GM23338 (cell line): ENCODE data around the gene OMA1. TPM values are rescaled to one million over a fixed set of nuclear protein-coding genes. Genes with fewer than 3 reads are reported as not detected.

ENCODE experiments used
- ATAC-seq: fragments of 200-7000 bp; cut with Tn5 transposase; 3 replicates; pipeline ENCODE4 v1.9.1; 2020
- DNase-seq: peaks from one replicate; pipeline ENCODE4 v3.0.0-alpha.2; 2015; ENCODE audit warnings: low spot score
- H2AFZ ChIP-seq: fragments of 200-600 bp; sonication (generic); 2 replicates; pipeline ENCODE4 v1.8.0; 2016; ENCODE audit warnings: antibody characterized with exemption, mild to moderate bottlenecking, moderate library complexity
- H3F3A ChIP-seq: fragments of 200-600 bp; sonication (generic); replicated peaks from 2 replicates; pipeline ENCODE4 v1.8.0; 2017; ENCODE audit warnings: antibody characterized with exemption, mixed run types, low read depth
- H3K27ac ChIP-seq: fragments of 200-600 bp; sonication (generic); 2 replicates; pipeline ENCODE4 v1.6.1; 2016; ENCODE audit warnings: low read depth
- H3K27me3 ChIP-seq: fragments of 200-600 bp; sonication (generic); 2 replicates; pipeline ENCODE4 v1.8.0; 2016; ENCODE audit warnings: mild to moderate bottlenecking, mixed run types, moderate library complexity; ENCODE audit not compliant: insufficient read depth
- H3K36me3 ChIP-seq: fragments of 200-600 bp; sonication (generic); 2 replicates; pipeline ENCODE4 v1.8.0; 2016; ENCODE audit warnings: mild to moderate bottlenecking; ENCODE audit not compliant: insufficient read depth
- H3K4me1 ChIP-seq: fragments of 200-600 bp; sonication (generic); 2 replicates; pipeline ENCODE4 v1.8.0; 2016; ENCODE audit warnings: mild to moderate bottlenecking, moderate library complexity; ENCODE audit not compliant: insufficient read depth
- H3K4me2 ChIP-seq: fragments of 200-600 bp; sonication (generic); 2 replicates; pipeline ENCODE4 v1.7.1; 2017; ENCODE audit warnings: mixed run types
- H3K4me3 ChIP-seq: fragments of 200-600 bp; sonication (generic); 2 replicates; pipeline ENCODE4 v1.6.1; 2016; ENCODE audit warnings: mixed run types
- H3K79me2 ChIP-seq: fragments of 200-600 bp; sonication (generic); replicated peaks from 2 replicates; pipeline ENCODE4 v1.8.0; 2017; ENCODE audit warnings: mild to moderate bottlenecking; ENCODE audit not compliant: insufficient read depth
- H3K9me2 ChIP-seq: fragments of 200-600 bp; sonication (generic); 2 replicates; pipeline ENCODE4 v1.8.0; 2017; ENCODE audit not compliant: insufficient read depth
- H4K20me1 ChIP-seq: fragments of 200-600 bp; sonication (generic); replicated peaks from 2 replicates; pipeline ENCODE4 v1.8.0; 2017; ENCODE audit warnings: mild to moderate bottlenecking; ENCODE audit not compliant: insufficient read depth
- H3K27ac Mint-ChIP-seq: 2 replicates; pipeline ENCODE4 v1.8.0; 2020; ENCODE audit warnings: inconsistent platforms, mild to moderate bottlenecking, moderate library complexity, mixed read lengths
- H3K27me3 Mint-ChIP-seq: 3 replicates; pipeline ENCODE4 v1.8.0; 2022; ENCODE audit warnings: low read depth, mild to moderate bottlenecking, moderate library complexity, mixed read lengths, inconsistent platforms; ENCODE audit not compliant: insufficient read depth, poor library complexity
- H3K36me3 Mint-ChIP-seq: 3 replicates; pipeline ENCODE4 v1.8.0; 2021; ENCODE audit warnings: low read depth, mild to moderate bottlenecking, inconsistent platforms, moderate library complexity, mixed read lengths
- H3K4me1 Mint-ChIP-seq: 3 replicates; pipeline ENCODE4 v1.8.0; 2020; ENCODE audit warnings: mild to moderate bottlenecking, inconsistent platforms, mixed read lengths
- H3K4me3 Mint-ChIP-seq: 3 replicates; pipeline ENCODE4 v1.8.0; 2021; ENCODE audit warnings: moderate library complexity, mild to moderate bottlenecking, inconsistent platforms, mixed read lengths
- H3K9me3 Mint-ChIP-seq: 3 replicates; pipeline ENCODE4 v1.8.0; 2020; ENCODE audit warnings: moderate library complexity, mild to moderate bottlenecking, inconsistent platforms, mixed read lengths
- CREB1 ChIP-seq: fragments of 250-450 bp; sonication (Bioruptor Pico); IDR thresholded peaks from 2 replicates; pipeline ENCODE4 v1.5.0; 2020; ENCODE audit warnings: low read depth, mild to moderate bottlenecking, moderate library complexity
- CTCF ChIP-seq, 2 experiments: fragments of 200-600 bp in 1 of 2; sonication (generic) in 1 of 2; conservative IDR thresholded peaks; 2 replicates each; pipeline versions ENCODE4 v1.5.1 to v1.6.1; 2016 to 2017; ENCODE audit warnings: antibody characterized with exemption in 2 of 2, low read depth in 2 of 2, mild to moderate bottlenecking in 2 of 2, moderate library complexity in 1 of 2
- ETS1 ChIP-seq: IDR thresholded peaks from 2 replicates; pipeline ENCODE4 v1.6.1; 2016; ENCODE audit warnings: antibody characterized with exemption
- EZH2 ChIP-seq: fragments of 200-600 bp; sonication (generic); IDR thresholded peaks from one replicate; pipeline ENCODE4 v1.8.0; 2017; ENCODE audit warnings: antibody characterized with exemption, mild to moderate bottlenecking, low read depth; ENCODE audit not compliant: unreplicated experiment
- EZH2phosphoT487 ChIP-seq: fragments of 200-600 bp; sonication (generic); IDR thresholded peaks from one replicate; pipeline ENCODE4 v1.8.1; 2018; ENCODE audit warnings: antibody characterized with exemption; ENCODE audit not compliant: unreplicated experiment
- JUNB ChIP-seq: IDR thresholded peaks from one replicate; pipeline ENCODE4 v1.6.1; 2016; ENCODE audit warnings: antibody characterized with exemption; ENCODE audit not compliant: unreplicated experiment
- NANOG ChIP-seq: IDR thresholded peaks from 2 replicates; pipeline ENCODE4 v1.6.1; 2016; ENCODE audit warnings: antibody characterized with exemption, borderline replicate concordance
- POLR2AphosphoS5 ChIP-seq: IDR thresholded peaks from 2 replicates; pipeline ENCODE4 v1.6.1; 2016; ENCODE audit warnings: antibody characterized with exemption, low read depth
- REST ChIP-seq: IDR thresholded peaks from one replicate; pipeline ENCODE4 v1.6.1; 2018; ENCODE audit warnings: antibody characterized with exemption; ENCODE audit not compliant: unreplicated experiment
- STAT1 ChIP-seq: IDR thresholded peaks from one replicate; pipeline ENCODE4 v1.6.1; 2016; ENCODE audit warnings: antibody characterized with exemption; ENCODE audit not compliant: unreplicated experiment
- ZNF462 ChIP-seq: fragments of 250-450 bp; sonication (Bioruptor Pico); IDR thresholded peaks from 2 replicates; pipeline ENCODE4 v1.5.0; 2020; ENCODE audit warnings: mild to moderate bottlenecking, moderate library complexity
- polyA plus RNA-seq: library from polyadenylated mRNA; unstranded; fragments of >200 nt; fragmentation: Nextera tagmentation; extraction: Ambion mirVana; gene quantifications from 2 replicates; pipeline ENCODE4 v1.2.1, GENCODE V29; 2016
- total RNA-seq: library from RNA; depleted of rRNA; stranded (reverse); fragments of >200 nt; shearing (Covaris generic); gene quantifications from 2 replicates; pipeline ENCODE4 v1.2.3, GENCODE V29; 2014

Gene OMA1
- total and polyA plus RNA-seq, 2 experiments from 2014 or later = 21.3 to 33.1 TPM

- Mint-ChIP-seq H3K4me3 (no peak overlapping the region), H3K9me3 (no peaks in the 10 kb centered on the region), H3K27me3 (no peaks in the 10 kb centered on the region), H3K4me1 (peaks cover 8% of the 10 kb centered on the region; the same call in 2 of the 3 replicates), H3K36me3 (no peaks in the 10 kb centered on the region), H3K27ac (no peak overlapping the region)
- Histone ChIP-seq H3K27ac (no peak overlapping the region), H3K4me2 (no peak overlapping the region), H3K79me2 (no peaks in the 10 kb centered on the region), H3K27me3 (no peaks in the 10 kb centered on the region), H3K36me3 (no peaks in the 10 kb centered on the region), H4K20me1 (no peaks in the 10 kb centered on the region), H2AFZ (no peak overlapping the region), H3F3A (no peaks in the 10 kb centered on the region), H3K9me2 (no peaks in the 10 kb centered on the region), H3K4me1 (no peaks in the 10 kb centered on the region), H3K4me3 (no peak overlapping the region)
- ATAC-seq (no peak), DNase-seq (no peak)
- no peak for TF ChIP-seq EZH2
- TF ChIP-seq JUNB = no peak
- no peak for TF ChIP-seq REST
- TF ChIP-seq POLR2AphosphoS5 = no peak
- TF ChIP-seq CTCF (conservative IDR thresholded peaks at IDR 0.05; ENCODE audit: low read depth in 2 of 2) = no peak
- TF ChIP-seq ZNF462 = no peak
- no peak for TF ChIP-seq NANOG
- TF ChIP-seq CREB1 (CRISPR knock-in tag) = no peak
- no peak for TF ChIP-seq STAT1
- TF ChIP-seq ETS1 = no peak
- TF ChIP-seq EZH2phosphoT487 = no peak
Observed at GRCh38 chr1:58440696-58441095, 105.8 kb downstream of the OMA1 start.
